Activated CD4-positive, CD25-positive, alpha-beta regulatory T cell (primary cell): ENCODE results near the gene PCDHA4.
"Not testable (repeated sequence)": the region's sequence is repeated elsewhere in the genome, so short reads cannot be mapped to it uniquely, and the experiment has no call there.

Experiments
- DNase-seq, 4 experiments: peaks; one replicate each; lab custom pipeline; 2025; lab: John Stamatoyannopoulos, UW

Gene PCDHA4

DNA sequence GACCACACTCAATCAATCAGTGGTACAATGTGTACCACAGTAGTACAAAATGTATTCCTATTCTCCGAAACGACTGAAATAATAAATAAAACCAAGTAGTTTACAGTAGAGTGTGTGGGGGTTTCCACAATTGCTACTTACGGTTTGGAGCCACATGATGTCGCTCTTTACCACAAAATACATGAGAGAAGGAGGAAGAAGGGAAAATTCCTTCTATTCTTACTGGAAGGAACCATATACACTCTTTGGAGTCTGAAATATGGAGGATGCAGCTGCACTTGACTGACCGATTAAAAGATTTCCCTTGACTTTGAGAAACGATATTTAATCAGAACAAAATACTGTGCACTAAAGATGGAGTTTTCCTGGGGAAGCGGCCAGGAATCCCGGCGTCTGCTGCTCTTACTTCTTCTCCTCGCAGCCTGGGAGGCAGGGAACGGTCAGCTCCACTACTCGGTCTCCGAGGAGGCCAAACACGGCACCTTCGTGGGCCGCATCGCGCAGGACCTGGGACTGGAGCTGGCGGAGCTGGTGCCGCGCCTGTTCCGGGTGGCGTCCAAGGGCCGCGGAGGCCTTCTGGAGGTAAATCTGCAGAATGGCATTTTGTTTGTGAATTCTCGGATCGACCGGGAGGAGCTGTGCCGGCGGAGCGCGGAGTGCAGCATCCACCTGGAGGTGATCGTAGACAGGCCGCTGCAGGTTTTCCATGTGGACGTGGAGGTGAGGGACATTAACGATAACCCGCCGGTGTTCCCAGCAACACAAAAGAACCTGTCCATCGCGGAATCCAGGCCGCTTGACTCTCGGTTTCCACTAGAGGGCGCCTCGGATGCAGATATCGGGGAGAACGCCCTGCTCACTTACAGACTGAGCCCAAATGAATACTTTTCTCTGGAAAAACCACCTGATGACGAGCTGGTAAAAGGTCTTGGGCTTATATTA lies at the start of gene PCDHA4:
PCDHA4 (plus strand) TSS at position 235 of the 942 bp plus-strand sequence.
- no peak for DNase-seq

DNA sequence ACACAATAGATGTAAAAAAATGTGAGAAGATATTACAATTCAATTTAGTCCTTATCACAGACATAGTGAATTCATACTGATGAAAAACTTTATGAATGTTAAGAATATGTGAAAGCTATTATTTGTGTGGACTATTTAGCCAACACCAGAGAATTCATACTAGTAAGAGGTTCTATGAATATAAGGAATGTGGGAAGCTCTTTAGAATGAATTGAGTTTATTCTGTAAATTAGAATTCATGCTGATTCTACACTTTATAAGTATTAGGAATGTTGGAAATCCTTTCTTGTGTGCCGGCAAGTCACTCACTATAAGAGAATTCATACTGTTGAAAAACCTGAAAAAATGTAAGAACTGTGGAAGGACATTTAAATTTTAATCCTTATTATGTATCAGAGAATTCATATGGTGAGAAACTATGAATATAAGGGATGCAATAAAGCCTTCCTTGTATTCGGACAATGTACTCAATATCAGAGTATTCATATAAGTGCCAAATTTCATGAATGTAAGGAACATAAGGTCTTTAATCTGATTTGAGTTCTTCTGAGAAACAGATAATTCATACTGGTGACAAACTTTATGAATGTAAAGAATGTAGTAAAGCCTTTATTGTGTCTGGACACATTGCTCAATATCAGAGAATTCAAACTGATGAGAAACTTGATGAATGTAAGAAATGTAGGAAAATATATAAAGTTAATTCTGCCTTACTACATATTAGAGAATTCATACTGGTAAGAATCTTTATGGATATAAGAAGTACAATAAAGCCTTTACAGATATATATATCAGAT lies 42.5 kb upstream of the PCDHA4 start:
- no peak for DNase-seq

DNA sequence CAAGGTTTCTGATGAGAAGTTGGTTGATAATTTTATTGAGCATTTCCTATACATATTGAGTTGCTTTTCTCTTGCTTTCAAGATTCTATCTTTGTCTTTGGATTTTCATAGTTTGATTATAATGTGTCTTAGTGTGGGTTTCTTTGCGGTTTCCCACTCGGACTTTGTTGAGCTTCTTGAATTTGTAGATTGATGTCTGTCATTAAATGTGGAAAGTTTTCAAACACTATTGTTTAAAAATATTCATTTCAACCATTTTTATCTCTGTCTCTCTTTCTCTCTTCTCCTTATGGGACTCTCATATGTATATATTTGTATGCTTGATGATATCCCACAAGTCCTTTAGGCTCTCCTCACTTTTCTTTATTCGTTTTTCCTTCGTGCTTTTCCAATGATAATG lies 39.4 kb upstream of the PCDHA4 start:
- DNase-seq, result no peak

DNA sequence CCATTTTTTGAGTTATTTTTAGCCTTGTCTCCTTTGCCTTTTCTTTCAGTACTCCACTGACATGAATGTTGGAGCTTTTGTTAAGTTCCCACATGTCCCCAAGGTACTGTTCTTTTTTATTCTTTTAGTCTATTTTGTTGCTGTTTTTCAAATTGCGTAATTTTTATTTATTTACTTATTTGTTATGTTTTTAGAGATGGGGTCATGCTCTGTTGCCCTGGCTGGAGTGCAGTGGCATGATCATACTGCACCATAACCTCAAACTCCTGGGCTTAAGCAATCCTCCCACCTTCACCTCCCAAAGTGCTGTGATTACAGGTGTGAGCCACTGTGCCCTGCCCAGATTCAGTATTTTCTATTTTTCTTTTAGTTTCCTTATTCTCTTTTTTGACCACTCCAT lies 26.4 kb upstream of the PCDHA4 start:
- DNase-seq, result no peak

DNA sequence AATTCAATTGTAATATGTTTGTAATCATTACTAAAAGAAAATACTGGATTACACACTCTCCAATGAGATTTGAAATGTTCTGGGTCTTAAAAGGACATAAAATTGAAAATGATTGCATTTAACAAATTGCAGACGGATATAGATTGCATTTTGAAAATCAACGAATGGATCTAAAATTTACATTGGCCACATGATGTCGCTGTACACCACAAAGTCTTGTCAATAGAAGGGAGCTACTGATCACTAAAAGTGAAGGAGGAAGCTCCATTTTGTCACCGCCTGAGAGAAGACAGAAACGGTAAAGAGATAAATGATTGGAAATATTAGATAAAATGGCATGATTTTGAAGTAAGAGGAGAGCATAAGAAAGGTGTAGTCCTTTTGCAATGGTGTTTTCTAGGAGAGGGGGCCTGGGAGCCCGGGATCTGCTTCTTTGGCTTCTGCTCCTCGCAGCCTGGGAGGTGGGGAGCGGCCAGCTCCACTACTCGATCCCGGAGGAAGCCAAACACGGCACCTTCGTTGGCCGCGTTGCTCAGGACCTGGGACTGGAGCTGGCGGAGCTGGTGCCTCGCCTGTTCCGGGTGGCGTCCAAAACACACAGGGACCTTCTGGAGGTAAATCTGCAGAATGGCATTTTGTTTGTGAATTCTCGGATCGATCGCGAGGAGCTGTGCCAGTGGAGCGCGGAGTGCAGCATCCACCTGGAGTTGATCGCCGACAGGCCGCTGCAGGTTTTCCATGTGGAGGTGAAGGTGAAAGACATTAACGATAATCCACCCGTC lies 20.8 kb upstream of the PCDHA4 start, which contains the start of gene PCDHA1:
PCDHA1 (plus strand) TSS at position 236 of the 782 bp plus-strand sequence.
- DNase-seq, result no peak

DNA sequence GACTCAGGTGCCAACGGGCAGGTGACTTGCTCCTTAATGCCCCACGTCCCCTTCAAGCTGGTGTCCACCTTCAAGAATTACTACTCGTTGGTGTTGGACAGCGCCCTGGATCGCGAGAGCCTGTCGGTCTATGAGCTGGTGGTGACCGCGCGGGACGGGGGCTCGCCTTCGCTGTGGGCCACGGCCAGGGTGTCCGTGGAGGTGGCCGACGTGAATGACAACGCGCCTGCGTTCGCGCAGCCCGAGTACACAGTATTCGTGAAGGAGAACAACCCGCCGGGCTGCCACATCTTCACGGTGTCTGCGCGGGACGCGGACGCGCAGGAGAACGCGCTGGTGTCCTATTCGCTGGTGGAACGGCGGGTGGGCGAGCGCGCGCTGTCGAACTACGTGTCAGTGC lies 19.4 kb upstream of the PCDHA4 start:
- not testable (repeated sequence) for DNase-seq

DNA sequence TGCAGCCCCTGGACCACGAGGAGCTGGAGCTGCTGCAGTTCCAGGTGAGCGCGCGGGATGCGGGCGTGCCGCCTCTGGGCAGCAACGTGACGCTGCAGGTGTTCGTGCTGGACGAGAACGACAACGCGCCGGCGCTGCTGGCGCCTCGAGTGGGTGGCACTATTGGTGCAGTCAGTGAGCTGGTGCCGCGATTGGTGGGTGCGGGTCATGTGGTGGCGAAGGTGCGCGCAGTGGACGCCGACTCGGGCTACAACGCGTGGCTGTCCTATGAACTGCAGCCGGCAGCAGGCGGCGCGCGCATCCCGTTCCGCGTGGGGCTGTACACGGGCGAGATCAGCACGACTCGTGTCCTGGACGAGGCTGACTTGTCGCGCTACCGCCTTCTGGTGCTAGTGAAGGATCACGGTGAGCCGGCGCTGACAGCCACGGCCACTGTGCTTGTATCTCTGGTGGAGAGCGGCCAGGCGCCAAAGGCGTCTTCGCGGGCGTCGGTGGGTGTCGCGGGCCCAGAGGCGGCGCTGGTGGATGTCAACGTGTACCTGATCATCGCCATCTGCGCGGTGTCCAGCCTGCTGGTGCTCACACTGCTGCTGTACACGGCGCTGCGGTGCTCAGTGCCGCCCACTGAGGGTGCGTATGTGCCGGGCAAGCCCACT lies 18.9 kb upstream of the PCDHA4 start:
- not testable (repeated sequence) for DNase-seq

DNA sequence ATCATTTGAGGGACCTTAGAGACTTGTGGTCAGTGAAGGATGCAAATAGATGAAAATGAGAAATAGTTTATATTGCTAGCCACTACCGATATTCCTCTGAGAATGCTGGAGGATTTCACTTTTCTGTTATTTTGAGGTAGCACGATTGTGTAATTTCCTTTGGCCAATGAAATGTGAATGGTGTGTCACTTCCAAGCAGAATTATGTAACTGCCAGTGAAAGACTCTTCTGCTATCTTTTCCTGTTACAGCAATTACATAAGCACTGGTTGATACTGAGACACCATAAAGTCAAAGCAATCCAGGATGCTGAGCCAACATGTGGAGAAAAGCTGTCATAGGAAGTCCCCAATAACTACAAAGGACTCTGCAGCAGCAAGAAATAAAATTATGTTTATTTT lies 15.8 kb upstream of the PCDHA4 start:
- DNase-seq, result no peak

DNA sequence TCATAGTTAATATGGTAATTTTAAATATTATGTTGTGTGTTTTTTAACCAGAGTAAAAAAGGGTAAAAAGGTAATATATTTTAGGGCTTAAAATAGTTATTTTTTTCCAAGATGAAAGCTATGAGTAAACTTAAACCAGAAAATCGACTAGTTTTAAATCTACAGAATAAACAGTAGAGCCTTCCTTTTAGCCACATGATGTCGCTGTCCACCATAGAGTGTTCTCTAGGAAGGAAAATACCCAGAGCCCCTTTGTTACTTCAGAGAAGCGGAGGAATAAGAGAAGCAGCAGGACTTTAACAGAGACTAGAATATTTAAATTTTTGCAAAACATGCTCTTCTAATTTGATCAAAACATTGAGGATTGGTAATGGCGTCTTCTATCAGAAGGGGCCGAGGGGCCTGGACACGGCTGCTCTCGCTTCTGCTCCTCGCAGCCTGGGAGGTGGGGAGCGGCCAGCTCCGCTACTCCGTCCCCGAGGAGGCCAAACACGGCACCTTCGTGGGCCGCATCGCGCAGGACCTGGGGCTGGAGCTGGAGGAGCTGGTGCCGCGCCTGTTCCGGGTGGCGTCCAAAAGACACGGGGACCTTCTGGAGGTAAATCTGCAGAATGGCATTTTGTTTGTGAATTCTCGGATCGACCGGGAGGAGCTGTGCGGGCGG lies 12.1 kb upstream of the PCDHA4 start, which contains the start of gene PCDHA2:
PCDHA2 (plus strand) TSS at position 258 of the 664 bp plus-strand sequence.
- no peak for DNase-seq

DNA sequence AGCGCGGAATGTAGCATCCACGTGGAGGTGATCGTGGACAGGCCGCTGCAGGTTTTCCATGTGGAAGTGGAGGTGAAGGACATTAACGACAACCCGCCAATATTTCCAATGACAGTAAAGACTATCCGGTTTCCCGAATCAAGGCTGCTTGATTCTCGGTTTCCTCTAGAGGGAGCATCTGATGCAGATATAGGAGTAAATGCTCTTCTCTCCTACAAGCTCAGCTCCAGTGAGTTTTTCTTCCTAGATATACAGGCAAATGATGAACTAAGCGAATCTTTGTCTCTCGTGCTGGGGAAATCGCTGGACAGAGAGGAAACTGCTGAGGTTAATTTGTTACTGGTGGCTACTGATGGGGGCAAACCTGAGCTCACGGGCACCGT lies 11.6 kb upstream of the PCDHA4 start:
- DNase-seq, result no peak

DNA sequence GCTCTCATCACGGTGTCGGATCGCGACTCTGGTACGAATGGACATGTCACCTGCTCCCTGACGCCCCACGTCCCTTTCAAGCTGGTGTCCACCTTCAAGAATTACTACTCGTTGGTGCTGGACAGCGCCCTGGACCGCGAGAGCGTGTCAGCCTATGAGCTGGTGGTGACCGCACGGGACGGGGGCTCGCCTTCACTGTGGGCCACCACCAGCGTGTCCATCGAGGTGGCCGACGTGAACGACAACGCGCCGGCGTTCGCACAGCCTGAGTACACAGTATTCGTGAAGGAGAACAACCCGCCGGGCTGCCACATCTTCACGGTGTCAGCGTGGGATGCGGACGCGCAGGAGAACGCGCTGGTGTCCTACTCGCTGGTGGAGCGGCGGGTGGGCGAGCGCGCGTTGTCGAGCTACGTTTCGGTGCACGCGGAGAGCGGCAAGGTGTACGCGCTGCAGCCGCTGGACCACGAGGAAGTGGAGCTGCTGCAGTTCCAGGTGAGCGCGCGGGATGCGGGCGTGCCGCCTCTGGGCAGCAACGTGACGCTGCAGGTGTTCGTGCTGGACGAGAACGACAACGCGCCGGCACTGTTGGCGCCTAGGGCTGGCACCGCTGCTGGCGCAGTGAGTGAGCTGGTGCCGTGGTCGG lies 10.7 kb upstream of the PCDHA4 start:
- DNase-seq, result not testable (repeated sequence)

DNA sequence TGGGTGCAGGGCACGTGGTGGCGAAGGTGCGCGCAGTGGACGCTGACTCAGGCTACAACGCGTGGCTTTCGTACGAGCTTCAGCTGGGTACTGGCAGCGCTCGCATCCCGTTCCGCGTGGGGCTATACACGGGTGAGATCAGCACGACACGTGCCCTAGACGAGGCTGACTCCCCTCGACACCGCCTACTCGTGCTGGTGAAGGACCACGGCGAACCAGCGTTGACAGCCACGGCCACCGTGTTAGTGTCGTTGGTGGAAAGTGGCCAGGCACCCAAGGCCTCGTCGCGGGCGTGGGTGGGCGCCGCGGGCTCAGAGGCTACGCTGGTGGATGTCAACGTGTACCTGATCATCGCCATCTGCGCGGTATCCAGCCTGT lies 10.2 kb upstream of the PCDHA4 start:
- DNase-seq, result no peak

DNA sequence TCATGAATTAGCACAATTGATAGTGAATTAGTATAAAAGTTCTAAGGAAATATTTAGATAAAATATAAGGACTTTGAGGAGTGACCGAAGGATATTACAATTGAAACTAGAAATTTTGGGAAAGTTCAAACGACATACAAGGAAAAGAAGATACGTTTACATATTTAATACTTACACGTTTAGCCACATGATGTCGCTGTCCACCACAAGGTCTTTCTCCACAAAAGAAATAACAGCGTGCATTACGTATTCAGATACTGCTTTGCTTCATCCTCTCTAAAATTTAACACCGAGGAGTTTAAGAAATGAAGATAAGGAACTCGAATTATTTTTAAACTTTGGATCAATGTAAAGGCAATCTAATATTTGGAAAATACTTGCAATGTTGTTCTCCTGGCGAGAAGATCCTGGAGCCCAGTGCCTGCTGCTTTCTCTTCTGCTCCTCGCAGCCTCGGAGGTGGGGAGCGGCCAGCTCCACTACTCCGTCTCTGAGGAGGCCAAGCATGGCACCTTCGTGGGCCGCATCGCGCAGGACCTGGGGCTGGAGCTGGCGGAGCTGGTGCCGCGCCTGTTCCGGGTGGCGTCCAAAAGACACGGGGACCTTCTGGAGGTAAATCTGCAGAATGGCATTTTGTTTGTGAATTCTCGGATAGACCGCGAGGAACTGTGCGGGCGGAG lies 5.9 kb upstream of the PCDHA4 start, which contains the start of gene PCDHA3:
PCDHA3 (plus strand) TSS at position 242 of the 678 bp plus-strand sequence.
- DNase-seq, result no peak

DNA sequence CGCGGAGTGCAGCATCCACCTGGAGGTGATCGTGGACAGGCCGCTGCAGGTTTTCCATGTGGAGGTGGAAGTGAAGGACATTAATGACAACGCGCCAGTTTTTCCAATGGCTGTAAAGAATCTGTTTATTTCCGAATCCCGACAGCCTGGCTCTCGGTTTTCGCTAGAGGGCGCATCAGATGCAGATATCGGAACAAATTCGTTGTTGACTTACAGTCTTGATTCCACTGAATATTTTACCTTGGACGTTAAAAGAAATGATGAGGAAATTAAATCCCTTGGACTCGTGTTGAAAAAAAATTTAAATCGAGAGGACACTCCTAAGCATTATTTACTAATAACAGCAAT lies 5.4 kb upstream of the PCDHA4 start:
- no peak for DNase-seq

DNA sequence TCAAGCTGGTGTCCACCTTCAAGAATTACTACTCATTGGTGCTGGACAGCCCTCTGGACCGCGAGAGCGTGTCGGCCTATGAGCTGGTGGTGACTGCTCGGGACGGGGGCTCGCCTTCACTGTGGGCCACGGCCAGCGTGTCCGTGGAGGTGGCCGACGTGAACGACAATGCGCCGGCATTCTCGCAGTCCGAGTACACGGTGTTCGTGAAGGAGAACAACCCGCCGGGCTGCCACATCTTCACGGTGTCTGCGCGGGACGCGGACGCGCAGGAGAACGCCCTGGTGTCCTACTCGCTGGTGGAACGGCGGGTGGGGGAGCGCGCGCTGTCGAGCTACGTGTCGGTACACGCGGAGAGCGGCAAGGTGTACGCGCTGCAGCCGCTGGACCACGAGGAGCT lies 4.5 kb upstream of the PCDHA4 start:
- not testable (repeated sequence) for DNase-seq

DNA sequence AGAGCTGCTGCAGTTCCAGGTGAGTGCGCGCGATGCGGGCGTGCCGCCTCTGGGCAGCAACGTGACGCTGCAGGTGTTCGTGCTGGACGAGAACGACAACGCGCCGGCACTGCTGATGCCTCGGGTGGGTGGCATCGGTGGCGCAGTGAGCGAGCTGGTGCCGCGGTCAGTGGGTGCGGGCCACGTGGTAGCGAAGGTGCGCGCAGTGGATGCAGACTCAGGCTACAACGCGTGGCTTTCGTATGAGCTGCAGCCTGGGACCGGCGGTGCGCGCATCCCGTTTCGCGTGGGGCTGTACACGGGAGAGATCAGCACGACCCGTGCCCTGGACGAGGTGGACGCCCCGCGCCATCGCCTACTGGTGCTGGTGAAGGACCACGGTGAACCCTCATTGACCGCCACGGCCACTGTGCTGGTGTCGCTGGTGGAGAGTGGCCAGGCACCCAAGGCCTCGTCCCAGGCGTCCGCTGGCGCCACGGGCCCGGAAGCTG lies 4.0 kb upstream of the PCDHA4 start:
- no peak for DNase-seq

DNA sequence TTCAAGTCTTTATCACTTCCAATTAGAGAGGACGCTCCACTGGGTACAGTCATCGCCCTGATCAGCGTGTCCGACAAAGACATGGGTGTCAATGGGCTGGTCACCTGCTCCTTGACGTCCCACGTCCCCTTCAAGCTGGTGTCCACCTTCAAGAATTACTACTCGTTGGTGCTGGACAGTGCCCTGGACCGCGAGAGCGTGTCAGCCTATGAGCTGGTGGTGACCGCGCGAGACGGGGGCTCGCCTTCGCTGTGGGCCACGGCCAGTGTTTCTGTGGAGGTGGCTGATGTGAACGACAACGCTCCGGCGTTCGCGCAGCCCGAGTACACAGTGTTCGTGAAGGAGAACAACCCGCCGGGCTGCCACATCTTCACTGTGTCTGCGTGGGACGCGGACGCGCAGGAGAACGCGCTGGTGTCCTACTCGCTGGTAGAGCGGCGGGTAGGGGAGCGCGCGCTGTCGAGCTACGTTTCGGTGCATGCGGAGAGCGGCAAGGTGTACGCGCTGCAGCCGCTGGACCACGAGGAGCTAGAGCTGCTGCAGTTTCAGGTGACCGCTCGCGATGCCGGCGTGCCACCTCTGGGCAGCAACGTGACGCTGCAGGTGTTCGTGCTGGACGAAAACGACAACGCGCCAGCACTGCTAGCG lies 1.5 kb downstream of the PCDHA4 start:
- DNase-seq, result not testable (repeated sequence)

DNA sequence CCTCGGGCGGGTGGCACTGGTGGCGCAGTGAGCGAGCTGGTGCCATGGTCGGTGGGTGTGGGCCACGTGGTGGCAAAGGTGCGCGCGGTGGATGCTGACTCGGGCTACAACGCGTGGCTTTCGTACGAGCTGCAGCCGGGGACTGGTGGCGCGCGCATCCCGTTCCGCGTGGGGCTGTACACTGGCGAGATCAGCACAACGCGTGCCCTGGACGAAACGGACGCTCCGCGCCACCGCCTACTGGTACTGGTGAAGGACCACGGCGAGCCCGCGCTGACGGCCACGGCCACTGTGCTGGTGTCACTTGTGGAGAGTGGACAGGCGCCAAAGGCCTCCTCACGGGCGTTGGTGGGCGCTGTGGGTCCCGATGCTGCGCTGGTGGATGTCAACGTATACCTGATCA lies 2.0 kb downstream of the PCDHA4 start:
- DNase-seq, result no peak
